GM12878 (cell line): Measurements from ENCODE around the gene CHAMP1. TPM values are rescaled to one million over a fixed set of nuclear protein-coding genes. Genes with fewer than 3 reads are reported as not detected.

Experiments used
- ASH2L ChIP-seq: fragments of 300-600, 200-600 bp; sonication (generic); IDR thresholded peaks from 2 replicates; pipeline ENCODE4 v1.6.1; 2017; ENCODE audit warnings: low read depth, mild to moderate bottlenecking, borderline replicate concordance
- CEBPB ChIP-seq, 2 experiments: fragments of 150-350 bp in 1 of 2; IDR thresholded peaks; 2 replicates each; pipeline ENCODE4 v1.6.1; 2012 to 2014; ENCODE audit warnings: low read depth in 2 of 2, low read length in 2 of 2, borderline replicate concordance in 1 of 2, inconsistent platforms in 1 of 2
- CHD2 ChIP-seq: IDR thresholded peaks from 2 replicates; pipeline ENCODE4 v1.6.1; 2011; ENCODE audit warnings: low read depth, low read length, improper control_type of control experiment, borderline replicate concordance
- CREM ChIP-seq: IDR thresholded peaks from 2 replicates; pipeline ENCODE4 v1.6.1; 2014; ENCODE audit warnings: antibody characterized with exemption, low read depth
- E2F8 ChIP-seq: fragments of 450-650 bp; IDR thresholded peaks from 2 replicates; pipeline ENCODE4 v1.6.1; 2018; ENCODE audit warnings: mild to moderate bottlenecking, low read depth, moderate library complexity; ENCODE audit not compliant: partially characterized antibody
- ELK1 ChIP-seq: IDR thresholded peaks from 2 replicates; pipeline ENCODE4 v1.6.1; 2012; ENCODE audit warnings: low read depth, low read length, improper control_type of control experiment
- EP300 ChIP-seq, 2 experiments: fragments of 150-350 bp in 1 of 2; IDR thresholded peaks; 2 replicates each; pipeline ENCODE4 v1.6.1; 2011 to 2012; ENCODE audit warnings: low read depth in 2 of 2, low read length in 2 of 2, borderline replicate concordance in 1 of 2, improper control_type of control experiment in 1 of 2, inconsistent platforms in 1 of 2; ENCODE audit not compliant: control insufficient read depth in 1 of 2
- EZH2 ChIP-seq: IDR thresholded peaks from 2 replicates; pipeline ENCODE4 v1.6.1; 2012; ENCODE audit warnings: low read depth, mild to moderate bottlenecking, control low read depth, inconsistent platforms, low read length, borderline replicate concordance; ENCODE audit not compliant: control insufficient read depth
- GABPA ChIP-seq: IDR thresholded peaks from 2 replicates; pipeline ENCODE4 v1.6.1; 2014; ENCODE audit warnings: antibody characterized with exemption, low read depth, mild to moderate bottlenecking, inconsistent platforms
- HDGF ChIP-seq: fragments of 450-650 bp; IDR thresholded peaks from 2 replicates; pipeline ENCODE4 v1.6.1; 2016; ENCODE audit warnings: antibody characterized with exemption
- LARP7 ChIP-seq: fragments of 450-650 bp; IDR thresholded peaks from 2 replicates; pipeline ENCODE4 v1.6.1; 2017; ENCODE audit warnings: mild to moderate bottlenecking
- MLLT1 ChIP-seq: fragments of 450-650 bp; IDR thresholded peaks from 2 replicates; pipeline ENCODE4 v1.6.1; 2016; ENCODE audit warnings: mild to moderate bottlenecking
- NFXL1 ChIP-seq: fragments of 450-650 bp; IDR thresholded peaks from 2 replicates; pipeline ENCODE4 v1.6.1; 2017; ENCODE audit warnings: antibody characterized with exemption, mild to moderate bottlenecking, borderline replicate concordance
- REST ChIP-seq: IDR thresholded peaks from 2 replicates; pipeline ENCODE4 v1.6.1; 2012; ENCODE audit warnings: mild to moderate bottlenecking, low read depth, low read length
- SKIL ChIP-seq: fragments of 450-650 bp; IDR thresholded peaks from 2 replicates; pipeline ENCODE4 v1.6.1; 2017; ENCODE audit warnings: mild to moderate bottlenecking, low read depth, inconsistent platforms; ENCODE audit not compliant: poor library complexity, severe bottlenecking
- TCF3 ChIP-seq: IDR thresholded peaks from 2 replicates; pipeline ENCODE4 v1.6.1; 2012; ENCODE audit warnings: low read depth, mild to moderate bottlenecking, low read length, borderline replicate concordance; ENCODE audit not compliant: insufficient read depth
- WRNIP1 ChIP-seq: IDR thresholded peaks from 2 replicates; pipeline ENCODE4 v1.6.1; 2011; ENCODE audit warnings: low read depth, low read length, improper control_type of control experiment, borderline replicate concordance
- ZNF217 ChIP-seq: fragments of 450-650 bp; IDR thresholded peaks from 2 replicates; pipeline ENCODE4 v1.6.1; 2017; ENCODE audit warnings: antibody characterized with exemption, mild to moderate bottlenecking
- polyA plus RNA-seq, 11 experiments: library from polyadenylated mRNA; depleted of rRNA in 4 of 11; unstranded in 6 of 11; stranded (reverse) in 5 of 11; fragments of >200 nt; fragmentation: Nextera tagmentation in 4 of 11; fragmentation: Illumina TruSeq in 1 of 11; extraction: Ambion mirVana in 4 of 11; extraction: Trizol in 1 of 11; gene quantifications; 1 replicate in 1 of 11; 2 replicates in 10 of 11; pipeline versions ENCODE4 v1.2.1 to v1.2.3, GENCODE V29; 2011 to 2016; ENCODE audit warnings: inconsistent platforms in 2 of 11, missing spikeins in 2 of 11, low read depth in 1 of 11
- total RNA-seq, 4 experiments: library from RNA; depleted of rRNA in 3 of 4; stranded (reverse); fragments of >200 nt in 3 of 4; fragmentation: Illumina TruSeq in 1 of 4; extraction: Trizol in 1 of 4; gene quantifications; 2 replicates each; pipeline versions ENCODE4 v1.2.1 to v1.2.3, GENCODE V29; 2013 to 2021

CHAMP1 gene
- total and polyA plus RNA-seq, 10 of the 15 experiments (the other 5 are each of a cell fraction or from before 2014, with no cell fraction given) = 1.1 to 54.8 (median 23.9) TPM

GRCh38 chr13:114339857-114340534, 25.7 kb downstream of the CHAMP1 start (continued):
- TF ChIP-seq ELK1 (no peak), LARP7 (no peak), CREM (no peak), GABPA (no peak), NFXL1 (no peak), ASH2L (no peak), ZNF217 (no peak), REST (no peak), SKIL (no peak), TCF3 (no peak), EZH2 (no peak), E2F8 (no peak), WRNIP1 (no peak), CHD2 (no peak), EP300 (IDR thresholded peaks at IDR 0.05; ENCODE audit: borderline replicate concordance in 1 of 2, control insufficient read depth in 1 of 2, low read depth in 2 of 2, low read length in 2 of 2) (no peak), HDGF (no peak), MLLT1 (peak; percentile 80), CEBPB (IDR thresholded peaks at IDR 0.05; ENCODE audit: borderline replicate concordance in 1 of 2, low read depth in 2 of 2, low read length in 2 of 2) (no peak)
